Ishikawa (cell line): ENCODE data around the gene FUS.

Experiments
- CEBPB ChIP-seq: IDR thresholded peaks from 2 replicates; pipeline ENCODE4 v1.6.1; 2012
- EP300 ChIP-seq: IDR thresholded peaks from 2 replicates; pipeline ENCODE4 v1.6.1; 2012; ENCODE audit warnings: borderline replicate concordance
- MAX ChIP-seq: IDR thresholded peaks from 2 replicates; pipeline ENCODE4 v1.6.1; 2012
- REST ChIP-seq: IDR thresholded peaks from 2 replicates; pipeline ENCODE4 v1.6.1; 2012; ENCODE audit warnings: low read depth, mild to moderate bottlenecking
- YY1 ChIP-seq: IDR thresholded peaks from 2 replicates; pipeline ENCODE4 v1.6.1; 2012; ENCODE audit warnings: low read depth

- TF ChIP-seq YY1, result no peak
- no peak for TF ChIP-seq REST
- no peak for TF ChIP-seq EP300
- no peak for TF ChIP-seq CEBPB
- TF ChIP-seq MAX, result no peak
Observed at GRCh38 chr16:31219154-31219741, 39.3 kb downstream of the FUS start.
